IPS-18a (cell line): ENCODE data around the gene TRIOBP.

ENCODE experiments used
- H3K27ac ChIP-seq: one replicate; pipeline ENCODE4 v1.5.1; 2013; ENCODE audit warnings: low read length
- H3K27me3 ChIP-seq: one replicate; pipeline ENCODE4 v1.6.1; 2013; ENCODE audit warnings: mild to moderate bottlenecking, low read length; ENCODE audit not compliant: control insufficient read depth, insufficient read depth
- H3K36me3 ChIP-seq: one replicate; pipeline ENCODE4 v1.6.1; 2013; ENCODE audit warnings: low read depth, low read length; ENCODE audit not compliant: control insufficient read depth
- H3K4me1 ChIP-seq: one replicate; pipeline ENCODE4 v1.6.1; 2013; ENCODE audit warnings: low read depth, low read length; ENCODE audit not compliant: control insufficient read depth
- H3K4me3 ChIP-seq: one replicate; pipeline ENCODE4 v1.5.1; 2013; ENCODE audit warnings: low read length
- H3K9ac ChIP-seq: one replicate; pipeline ENCODE4 v1.6.1; 2013; ENCODE audit warnings: mild to moderate bottlenecking, low read length, moderate library complexity
- H3K9me3 ChIP-seq: one replicate; pipeline ENCODE4 v1.6.1; 2013; ENCODE audit warnings: low read depth, low read length; ENCODE audit not compliant: control insufficient read depth

TRIOBP gene

DNA sequence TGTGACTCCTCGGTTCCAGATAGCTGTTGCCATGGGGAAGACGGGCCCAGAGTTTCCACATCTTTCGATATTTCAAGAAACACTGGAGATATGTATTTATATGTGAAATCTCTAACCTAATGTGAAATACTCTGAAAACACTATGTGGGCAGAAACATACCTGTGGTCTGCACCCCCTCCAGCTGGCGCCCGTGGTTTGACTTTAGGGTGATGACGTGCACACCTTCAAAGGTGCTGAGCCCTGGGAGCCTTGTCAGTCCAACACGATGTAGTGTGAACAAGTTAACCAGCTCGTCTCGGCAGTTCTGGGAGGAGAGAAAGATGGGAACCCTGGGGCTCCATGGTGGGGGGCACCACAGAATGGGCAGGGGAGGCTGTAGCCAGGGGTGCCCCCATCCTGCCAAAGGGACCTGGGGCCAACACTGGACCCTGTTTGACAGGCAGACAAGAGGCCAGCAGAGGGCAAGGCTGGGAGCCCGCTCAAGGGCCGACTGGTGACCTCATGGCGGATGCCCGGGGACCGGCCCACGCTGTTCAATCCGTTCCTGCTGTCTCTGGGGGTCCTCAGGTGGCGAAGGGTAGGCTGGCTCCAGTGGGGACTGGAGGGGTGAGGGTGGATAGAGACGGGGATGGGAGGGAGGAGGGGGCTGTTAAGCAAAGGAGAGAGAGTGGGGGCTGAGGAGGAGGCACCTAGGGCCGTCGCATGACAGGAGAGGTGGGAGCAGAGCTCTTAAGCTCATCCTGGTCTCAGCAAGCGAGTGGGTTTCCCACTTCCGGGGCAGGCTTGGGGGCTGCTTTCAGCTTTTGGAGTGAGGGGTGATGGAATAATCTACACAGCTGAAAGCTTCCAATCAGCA, 43.8 kb downstream of the TRIOBP start:
- Histone ChIP-seq H3K9me3 (no peaks in the 10 kb centered on the region), H3K27me3 (peaks cover 59% of the 10 kb centered on the region), H3K9ac (no peak overlapping the region), H3K27ac (no peak overlapping the region), H3K4me3 (no peak overlapping the region), H3K36me3 (no peaks in the 10 kb centered on the region), H3K4me1 (peaks cover 3% of the 10 kb centered on the region)

DNA sequence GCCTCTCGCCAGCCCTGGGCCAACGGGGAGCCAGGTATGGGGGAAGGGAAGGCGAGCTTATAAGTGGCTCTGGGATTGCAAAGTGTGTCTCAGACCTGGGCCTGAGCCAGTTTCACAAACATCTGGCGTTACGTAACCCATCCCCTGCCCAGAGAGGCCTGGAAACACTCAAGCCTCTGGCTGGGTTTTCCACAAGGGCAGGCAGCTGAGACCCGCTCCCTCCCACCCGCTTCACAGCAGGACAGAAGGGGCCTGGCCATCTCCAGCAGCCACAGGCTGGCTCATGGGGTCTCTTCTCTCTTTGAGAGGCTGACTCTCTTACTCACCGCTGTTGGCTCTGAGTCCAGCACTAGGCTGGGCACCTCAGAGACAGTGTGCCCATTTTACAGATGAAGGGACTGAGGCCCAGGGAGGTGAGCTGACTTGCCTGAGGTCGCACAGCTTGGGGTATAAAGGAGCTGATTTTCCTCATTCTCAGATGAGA, 44.5 kb downstream of the TRIOBP start:
- Histone ChIP-seq H3K36me3 (no peaks in the 10 kb centered on the region), H3K4me3 (no peak overlapping the region), H3K27ac (no peak overlapping the region), H3K4me1 (peaks cover 3% of the 10 kb centered on the region), H3K27me3 (peaks cover 53% of the 10 kb centered on the region), H3K9me3 (no peaks in the 10 kb centered on the region), H3K9ac (no peak overlapping the region)

DNA sequence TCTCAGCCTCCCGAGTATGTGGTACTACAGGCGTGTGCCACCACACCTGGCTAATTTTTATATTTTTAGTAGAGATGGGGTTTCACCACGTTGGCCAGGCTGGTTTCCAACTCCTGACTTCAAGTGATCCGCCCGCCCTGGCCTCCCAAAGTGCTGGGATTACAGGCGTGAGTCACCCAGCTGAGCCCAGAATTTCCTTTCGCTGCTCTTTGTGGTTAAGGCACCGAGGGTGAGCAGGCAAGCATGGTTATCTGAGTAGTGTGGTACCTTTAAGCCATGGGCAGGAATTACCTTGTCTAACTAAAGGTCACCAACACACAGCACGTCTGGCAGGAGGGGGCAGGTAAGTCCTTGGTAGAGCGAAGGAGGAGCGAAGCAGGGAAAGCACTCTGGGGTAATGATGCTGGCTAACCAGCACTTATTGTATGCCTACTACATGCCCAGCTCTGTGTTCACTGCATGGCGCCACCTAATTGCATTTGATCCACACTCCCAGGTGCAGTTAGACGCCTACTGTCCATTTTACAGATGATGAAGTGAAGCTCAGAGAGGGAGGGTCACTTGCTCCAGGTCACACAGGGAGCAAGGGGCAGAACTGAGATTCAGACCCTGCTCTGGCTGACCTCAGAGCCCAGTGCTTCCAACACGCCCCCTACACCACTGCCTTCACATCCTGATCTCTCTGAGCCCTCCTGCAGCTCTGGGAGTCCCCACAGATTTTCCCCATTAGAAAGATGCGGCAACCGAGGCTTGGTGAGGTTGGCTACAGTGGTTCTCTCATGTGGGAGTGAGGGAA, 45.7 kb downstream of the TRIOBP start:
- no peaks in the 10 kb centered on the region for H3K9me3 ChIP-seq
- H3K4me1 ChIP-seq: peaks cover 5% of the 10 kb centered on the region
- H3K27ac ChIP-seq: no peak overlapping the region
- no peak overlapping the region for H3K9ac ChIP-seq
- no peaks in the 10 kb centered on the region for H3K36me3 ChIP-seq
- H3K4me3 ChIP-seq: no peak overlapping the region
- H3K27me3 ChIP-seq: peaks cover 44% of the 10 kb centered on the region

DNA sequence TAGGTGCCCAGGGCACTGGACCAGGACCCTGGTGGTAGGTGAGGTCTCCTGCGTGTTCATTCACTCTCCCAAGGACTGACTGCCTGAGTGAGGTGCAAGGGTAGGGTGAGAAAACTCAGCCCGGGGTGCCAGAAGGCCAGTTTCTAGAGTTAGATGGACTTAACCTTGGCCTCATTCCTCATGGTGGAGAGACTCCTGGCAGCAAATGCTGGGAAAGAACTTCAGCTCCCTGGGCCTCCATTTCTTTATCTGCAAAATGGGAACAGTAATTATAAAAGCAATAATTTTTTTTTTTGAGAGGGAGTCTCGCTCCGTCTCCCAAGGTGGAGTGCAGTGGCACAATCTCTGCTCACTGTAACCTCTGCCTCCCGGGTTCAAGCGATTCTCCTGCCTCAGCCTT, 47.7 kb downstream of the TRIOBP start:
- Histone ChIP-seq H3K4me3 (no peak overlapping the region), H3K27me3 (peaks cover 36% of the 10 kb centered on the region), H3K36me3 (no peaks in the 10 kb centered on the region), H3K4me1 (peaks cover 9% of the 10 kb centered on the region), H3K9ac (no peak overlapping the region), H3K9me3 (no peaks in the 10 kb centered on the region), H3K27ac (no peak overlapping the region)

DNA sequence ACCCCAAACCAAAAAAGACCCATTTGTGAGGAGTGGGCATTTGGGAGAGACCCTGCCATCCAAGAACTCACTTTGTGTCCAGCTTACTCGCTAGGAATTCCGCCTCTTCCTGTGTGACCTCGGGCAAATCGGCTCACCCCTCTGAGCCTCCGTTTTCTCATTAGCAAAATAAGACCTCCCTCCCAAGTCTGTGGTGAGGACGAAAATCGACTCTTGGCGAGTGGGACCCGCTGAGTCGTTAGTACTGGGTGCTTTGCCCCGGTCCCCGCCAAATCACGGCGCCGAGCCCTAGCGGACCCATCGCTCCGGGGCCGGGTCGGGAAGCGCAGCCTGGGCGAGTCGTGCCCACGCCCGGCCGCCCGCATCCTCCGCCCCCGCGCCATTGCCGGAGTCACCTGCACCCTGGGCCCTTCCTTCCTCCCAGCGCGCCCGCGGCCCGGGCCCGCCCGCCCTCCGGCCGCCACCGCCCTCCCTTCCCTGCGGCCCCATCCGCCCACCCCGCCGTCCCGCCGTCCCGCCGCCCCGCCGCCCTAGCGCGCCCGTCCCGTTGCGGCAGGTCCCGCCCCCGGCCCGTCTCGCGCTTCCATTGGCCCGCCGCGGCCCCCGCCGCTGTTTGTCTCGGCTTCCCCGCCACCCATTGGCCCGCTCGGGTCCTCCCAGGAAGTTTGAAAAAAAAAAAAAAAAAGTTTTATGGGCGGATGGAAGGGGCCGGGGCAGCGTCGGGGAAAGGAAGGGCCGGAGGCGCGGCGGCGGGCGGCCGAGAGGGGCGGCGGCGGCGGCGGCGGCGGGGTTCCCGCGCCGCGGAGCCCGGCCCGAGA, 48.9 kb downstream of the TRIOBP start:
- peak overlapping the region; percentile 40 for H3K9ac ChIP-seq
- H3K4me3 ChIP-seq: peak overlapping the region; percentile 83
- no peak overlapping the region for H3K27ac ChIP-seq
- peaks cover 41% of the 10 kb centered on the region for H3K27me3 ChIP-seq
- H3K36me3 ChIP-seq: no peaks in the 10 kb centered on the region
- no peaks in the 10 kb centered on the region for H3K9me3 ChIP-seq
- peaks cover 9% of the 10 kb centered on the region for H3K4me1 ChIP-seq

DNA sequence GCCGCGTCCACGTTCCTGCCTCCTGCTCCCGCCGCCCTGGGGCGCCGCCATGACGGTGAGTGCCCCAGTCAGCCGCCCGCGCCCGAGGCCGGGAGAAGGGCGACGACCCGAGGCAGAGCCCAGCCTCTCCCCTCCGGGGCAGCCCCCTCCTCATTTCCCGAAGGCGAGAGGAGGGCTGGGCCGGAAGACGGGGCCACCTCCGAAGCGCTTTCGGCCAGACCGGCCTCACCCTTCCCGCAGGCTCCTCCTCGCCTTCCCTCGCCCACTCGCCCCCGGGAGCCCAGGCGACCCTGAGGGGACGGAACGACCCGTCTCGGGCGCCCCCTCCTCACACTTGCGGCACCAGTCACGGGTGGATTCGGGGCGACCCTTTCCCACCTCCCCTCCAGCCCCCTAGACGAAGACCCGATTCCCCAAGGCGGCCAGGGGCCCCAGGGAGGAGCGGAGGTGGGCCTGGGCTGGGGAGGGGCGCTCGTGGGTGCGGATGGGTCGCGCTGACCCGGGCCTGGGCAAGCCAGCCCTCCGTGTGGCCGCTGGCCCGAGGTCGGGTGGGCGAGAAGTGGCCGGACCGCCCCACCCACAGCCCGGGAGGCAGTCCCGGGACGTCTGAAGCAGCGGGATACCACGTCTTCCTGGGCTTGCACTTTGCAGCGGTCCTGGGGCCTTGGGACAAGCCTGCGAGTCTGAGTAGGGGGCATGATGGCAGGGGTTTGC, 49.7 kb downstream of the TRIOBP start:
- H3K27ac ChIP-seq: no peak overlapping the region
- H3K4me3 ChIP-seq: peak overlapping the region; percentile 80
- no peaks in the 10 kb centered on the region for H3K36me3 ChIP-seq
- peak overlapping the region; percentile 68 for H3K9ac ChIP-seq
- H3K27me3 ChIP-seq: peaks cover 39% of the 10 kb centered on the region
- peaks cover 9% of the 10 kb centered on the region for H3K4me1 ChIP-seq
- H3K9me3 ChIP-seq: no peaks in the 10 kb centered on the region

DNA sequence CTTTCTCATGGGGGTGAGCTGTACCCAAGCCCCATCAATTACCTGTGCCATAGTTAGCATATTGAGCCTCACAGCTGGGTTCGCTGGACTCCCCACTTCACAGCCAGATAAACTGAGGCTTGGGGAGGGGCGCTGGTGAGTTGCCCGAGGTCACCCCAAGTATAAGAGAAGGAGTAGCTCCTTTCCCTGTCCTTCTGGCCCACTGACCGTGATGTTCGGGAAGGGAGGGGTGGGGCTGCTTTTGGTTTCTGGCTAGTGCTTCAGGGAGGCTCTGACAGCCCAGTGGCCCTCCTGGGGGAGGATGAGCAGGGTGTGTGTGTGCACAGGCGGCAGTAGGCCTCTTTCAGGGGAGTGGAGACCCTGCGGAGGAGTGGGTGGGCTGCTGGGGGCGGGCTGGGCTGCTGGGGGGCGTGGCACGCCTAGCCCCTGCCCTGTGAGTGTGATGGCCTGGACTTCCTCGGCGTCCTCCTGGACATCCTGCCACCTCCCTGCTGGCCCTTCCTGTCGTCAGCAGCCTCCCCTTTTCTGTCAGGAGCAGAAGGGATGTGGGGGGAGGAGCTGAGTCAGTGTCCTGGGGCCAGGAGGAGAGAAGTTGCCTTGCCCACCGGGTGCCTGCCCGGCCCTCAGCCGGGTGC, 50.3 kb downstream of the TRIOBP start:
- Histone ChIP-seq H3K27ac (no peak overlapping the region), H3K4me3 (peak overlapping the region; percentile 80), H3K36me3 (no peaks in the 10 kb centered on the region), H3K9me3 (no peaks in the 10 kb centered on the region), H3K27me3 (peaks cover 39% of the 10 kb centered on the region), H3K4me1 (peaks cover 9% of the 10 kb centered on the region), H3K9ac (peak overlapping the region; percentile 68)

DNA sequence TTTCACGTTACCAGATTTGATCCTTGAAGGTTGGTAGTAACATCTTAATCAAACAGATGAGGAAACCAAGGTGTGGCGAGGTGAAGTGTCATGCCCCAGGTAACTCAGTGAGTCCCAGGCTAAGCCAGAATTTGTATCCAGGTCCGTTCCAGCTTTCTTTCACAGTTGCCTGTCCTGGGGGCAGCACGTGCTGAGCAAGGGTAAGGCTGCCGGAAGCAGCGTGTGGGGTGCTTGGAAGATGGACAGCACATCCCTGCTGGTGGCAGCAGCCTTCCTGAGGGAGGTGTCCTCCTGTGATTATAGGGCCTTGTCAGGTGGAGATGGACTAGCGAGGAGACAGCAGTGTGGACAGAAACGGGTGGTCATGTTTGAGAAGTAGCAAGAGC, 50.9 kb downstream of the TRIOBP start:
- no peak overlapping the region for H3K9ac ChIP-seq
- H3K36me3 ChIP-seq: no peaks in the 10 kb centered on the region
- H3K27ac ChIP-seq: no peak overlapping the region
- peaks cover 34% of the 10 kb centered on the region for H3K27me3 ChIP-seq
- H3K4me3 ChIP-seq: no peak overlapping the region
- H3K4me1 ChIP-seq: peaks cover 9% of the 10 kb centered on the region
- no peaks in the 10 kb centered on the region for H3K9me3 ChIP-seq

DNA sequence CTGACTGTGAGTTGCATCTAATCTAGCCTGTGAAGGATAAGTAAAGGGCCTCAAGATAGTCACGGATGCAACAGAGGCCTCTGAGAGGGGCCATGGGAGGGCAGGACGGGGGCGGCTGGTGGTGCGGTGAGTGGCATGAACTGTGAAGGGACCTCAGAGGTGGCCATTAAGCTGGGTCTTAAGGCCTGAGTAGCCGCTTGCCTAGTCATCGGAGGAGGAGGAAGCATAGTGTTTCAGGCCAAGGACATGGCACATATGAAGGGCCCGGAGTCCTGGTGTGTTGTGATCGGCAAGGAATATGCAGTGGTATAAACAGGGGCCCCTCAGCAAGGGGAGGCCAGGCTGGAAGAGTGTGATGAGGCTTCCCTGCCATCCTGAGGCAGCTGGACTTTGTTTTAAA, 51.8 kb downstream of the TRIOBP start:
- Histone ChIP-seq H3K27ac (no peak overlapping the region), H3K9ac (no peak overlapping the region), H3K4me1 (peaks cover 9% of the 10 kb centered on the region)

DNA sequence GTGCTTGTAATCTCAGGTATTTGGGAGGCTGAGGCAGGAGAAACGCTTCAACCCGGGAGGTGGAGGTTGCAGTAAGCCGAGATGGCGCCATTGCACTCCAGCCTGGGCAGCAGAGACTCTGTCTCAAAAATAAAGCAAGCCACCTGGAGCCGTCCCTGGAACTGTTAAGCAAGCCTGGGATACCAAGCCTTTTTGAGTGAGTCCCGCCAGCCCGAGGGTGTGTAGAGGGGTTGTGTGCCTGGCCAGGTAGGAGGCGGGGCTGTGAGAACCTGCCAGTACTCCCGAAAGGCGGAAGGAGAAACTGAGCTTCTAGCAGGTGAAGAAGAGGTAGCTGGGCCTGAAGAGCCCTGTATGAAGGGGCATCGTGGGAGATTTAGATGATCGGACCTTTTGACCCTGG, 52.4 kb downstream of the TRIOBP start:
- H3K9me3 ChIP-seq: no peaks in the 10 kb centered on the region
- H3K27me3 ChIP-seq: peaks cover 25% of the 10 kb centered on the region
- no peak overlapping the region for H3K4me3 ChIP-seq
- no peak overlapping the region for H3K9ac ChIP-seq
- no peak overlapping the region for H3K27ac ChIP-seq
- H3K4me1 ChIP-seq: peaks cover 9% of the 10 kb centered on the region
- no peaks in the 10 kb centered on the region for H3K36me3 ChIP-seq

More for the DNA sequence above, 51.8 kb downstream of the TRIOBP start:
- Histone ChIP-seq H3K4me3 (no peak overlapping the region), H3K36me3 (no peaks in the 10 kb centered on the region), H3K9me3 (no peaks in the 10 kb centered on the region), H3K27me3 (peaks cover 25% of the 10 kb centered on the region)
